ENCODE measurements around the gene IKZF5. TPM values are rescaled to one million over a fixed set of nuclear protein-coding genes. Genes with fewer than 3 reads are reported as not detected.

Gene IKZF5
- total RNA-seq, 1 experiment from 2014 or later, result 12.5 TPM

DNA sequence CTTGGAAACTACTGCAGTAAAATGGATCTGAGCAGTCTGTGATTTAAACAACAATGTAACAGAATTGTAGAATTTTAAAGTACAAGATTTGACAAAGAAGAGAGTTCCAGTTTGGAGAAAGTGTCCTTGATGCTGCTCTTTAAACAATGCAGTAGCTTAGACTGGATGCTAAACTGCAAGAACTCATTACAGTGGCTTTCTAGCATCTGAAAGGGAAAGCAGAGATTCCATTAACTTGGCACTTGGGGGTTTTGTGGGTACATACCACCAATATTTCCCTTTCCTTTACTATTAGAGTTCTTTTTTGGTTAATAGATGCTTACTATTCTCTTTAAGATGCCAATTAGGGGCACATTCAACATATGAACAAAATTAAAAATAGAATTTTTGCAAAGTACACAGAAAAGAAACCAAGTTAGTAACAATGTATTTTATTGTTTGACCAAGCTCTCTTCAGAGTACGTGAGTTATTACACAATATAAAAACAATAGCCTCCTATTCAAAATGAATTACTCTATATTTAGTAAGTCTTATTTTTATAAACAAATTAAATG lies 16.5 kb downstream of the IKZF5 start:
- Histone ChIP-seq H3K23me2 (ENCODE audit: insufficient read length, low read depth, low read length, poor library complexity, severe bottlenecking) (no peaks in the 10 kb centered on the region), H3K4me2 (ENCODE audit: insufficient read depth, insufficient read length, low read length) (no peak overlapping the region), H2BK15ac (ENCODE audit: low read depth, low read length) (no peak overlapping the region), H3K79me1 (ENCODE audit: insufficient read depth, low read depth, low read length, poor library complexity, severe bottlenecking) (no peaks in the 10 kb centered on the region), H3K9ac (ENCODE audit: extremely low read depth, insufficient read length, low read length) (no peak overlapping the region), H2BK20ac (ENCODE audit: low read depth, low read length, poor library complexity, severe bottlenecking) (no peak overlapping the region), H4K91ac (ENCODE audit: insufficient read length, low read depth, low read length) (no peak overlapping the region), H2BK12ac (ENCODE audit: insufficient read length, low read depth, low read length) (no peak overlapping the region), H3T11ph (ENCODE audit: low read length) (no peak overlapping the region), H3K79me2 (ENCODE audit: insufficient read depth, low read length) (no peaks in the 10 kb centered on the region), H3K4me1 (ENCODE audit: insufficient read depth, low read length) (no peaks in the 10 kb centered on the region), H3K18ac (ENCODE audit: insufficient read length, low read depth, low read length) (no peak overlapping the region), H2BK120ac (ENCODE audit: low read depth, low read length, poor library complexity, severe bottlenecking) (no peak overlapping the region), H4K8ac (replicated peaks; ENCODE audit: insufficient read length, low read depth, low read length) (no peak overlapping the region), H3K4ac (ENCODE audit: low read depth, low read length) (no peak overlapping the region), H3K27ac (ENCODE audit: insufficient read length, low read depth, low read length) (no peak overlapping the region), H3K23ac (ENCODE audit: insufficient read length, low read depth, low read length) (no peak overlapping the region), H2BK5ac (ENCODE audit: insufficient read length, low read length) (no peak overlapping the region), H4K20me1 (ENCODE audit: control insufficient read depth, insufficient read depth, insufficient read length) (no peaks in the 10 kb centered on the region), H3K9me3 (ENCODE audit: control insufficient read depth, low read depth, low read length) (no peaks in the 10 kb centered on the region), H3K56ac (ENCODE audit: insufficient read length, low read depth, low read length) (no peak overlapping the region), H4K5ac (ENCODE audit: insufficient read length, low read depth, low read length) (no peak overlapping the region), H3K14ac (ENCODE audit: insufficient read depth, low read length) (no peak overlapping the region), H3K27me3 (ENCODE audit: insufficient read depth, low read length) (no peaks in the 10 kb centered on the region), H2AK5ac (ENCODE audit: insufficient read length, low read length) (no peak overlapping the region), H2AFZ (ENCODE audit: low read length) (no peak overlapping the region)
- no peak overlapping the region for H3K27ac Mint-ChIP-seq
- H3K27me3 Mint-ChIP-seq (ENCODE audit: low read depth), result no peaks in the 10 kb centered on the region
- no peaks in the 10 kb centered on the region for H3K9me3 Mint-ChIP-seq
- H3K36me3 Mint-ChIP-seq (ENCODE audit: insufficient read depth in 1 of 3, low read depth in 3 of 3), result peaks cover 0 to 30% (median 23%) of the 10 kb centered on the region in 3 experiments; a peak in 4 of 7 replicates
- no peak for DNase-seq
- TF ChIP-seq, protein P1, sequence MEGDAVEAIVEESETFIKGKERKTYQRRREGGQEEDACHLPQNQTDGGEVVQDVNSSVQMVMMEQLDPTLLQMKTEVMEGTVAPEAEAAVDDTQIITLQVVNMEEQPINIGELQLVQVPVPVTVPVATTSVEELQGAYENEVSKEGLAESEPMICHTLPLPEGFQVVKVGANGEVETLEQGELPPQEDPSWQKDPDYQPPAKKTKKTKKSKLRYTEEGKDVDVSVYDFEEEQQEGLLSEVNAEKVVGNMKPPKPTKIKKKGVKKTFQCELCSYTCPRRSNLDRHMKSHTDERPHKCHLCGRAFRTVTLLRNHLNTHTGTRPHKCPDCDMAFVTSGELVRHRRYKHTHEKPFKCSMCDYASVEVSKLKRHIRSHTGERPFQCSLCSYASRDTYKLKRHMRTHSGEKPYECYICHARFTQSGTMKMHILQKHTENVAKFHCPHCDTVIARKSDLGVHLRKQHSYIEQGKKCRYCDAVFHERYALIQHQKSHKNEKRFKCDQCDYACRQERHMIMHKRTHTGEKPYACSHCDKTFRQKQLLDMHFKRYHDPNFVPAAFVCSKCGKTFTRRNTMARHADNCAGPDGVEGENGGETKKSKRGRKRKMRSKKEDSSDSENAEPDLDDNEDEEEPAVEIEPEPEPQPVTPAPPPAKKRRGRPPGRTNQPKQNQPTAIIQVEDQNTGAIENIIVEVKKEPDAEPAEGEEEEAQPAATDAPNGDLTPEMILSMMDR (conservative IDR thresholded peaks at IDR 0.05), result no peak
- H3K4me3 Mint-ChIP-seq, result no peak overlapping the region
- H3K4me1 Mint-ChIP-seq, result no peaks in the 10 kb centered on the region
- no CpG with 5 or more reads among the region's 1 CpG for WGBS (ENCODE audit: extremely low coverage, insufficient read length, low lambda C conversion rate)

Data from H9 (cell line).